A549 (cell line): ENCODE data around the gene ASPG.

Experiments
- CHD4 ChIP-seq: fragments of 200-600 bp; sonication (generic); IDR thresholded peaks from 2 replicates; pipeline ENCODE4 v1.6.1; 2016; ENCODE audit warnings: antibody characterized with exemption, mild to moderate bottlenecking, borderline replicate concordance
- CTCF ChIP-seq: fragments of >200 bp; sonication (Bioruptor Twin); formaldehyde crosslinking; IDR thresholded peaks from 3 replicates; pipeline ENCODE4 v1.5.1; 2016
- EHF ChIP-seq: fragments of 250-450 bp; sonication (Bioruptor Pico); IDR thresholded peaks from 2 replicates; pipeline ENCODE4 v1.5.0; 2020; ENCODE audit warnings: mild to moderate bottlenecking
- HDAC2 ChIP-seq: fragments of 200-600 bp; sonication (generic); IDR thresholded peaks from 2 replicates; pipeline ENCODE4 v1.6.1; 2016
- HMGXB4 ChIP-seq: fragments of 250-450 bp; sonication (Bioruptor Pico); IDR thresholded peaks from 2 replicates; pipeline ENCODE4 v1.5.0; 2021; ENCODE audit warnings: mild to moderate bottlenecking, moderate library complexity, borderline replicate concordance
- MAFK ChIP-seq: fragments of 450-650 bp; IDR thresholded peaks from 2 replicates; pipeline ENCODE4 v1.6.1; 2014; ENCODE audit not compliant: partially characterized antibody
- MYC ChIP-seq: IDR thresholded peaks from 2 replicates; pipeline ENCODE4 v1.6.1; 2012; ENCODE audit warnings: mild to moderate bottlenecking, inconsistent platforms, low read length, improper control_type of control experiment, borderline replicate concordance
- POLR2A ChIP-seq: IDR thresholded peaks from 2 replicates; pipeline ENCODE4 v1.6.1; 2012; ENCODE audit warnings: mild to moderate bottlenecking, low read length

- no peak for TF ChIP-seq EHF (CRISPR knock-in tag)
- TF ChIP-seq POLR2A = no peak
- no peak for TF ChIP-seq MAFK
- no peak for TF ChIP-seq HMGXB4 (CRISPR knock-in tag)
- TF ChIP-seq CTCF = no peak
- no peak for TF ChIP-seq HDAC2
- no peak for TF ChIP-seq MYC
- no peak for TF ChIP-seq CHD4
Measured at GRCh38 chr14:104158827-104159798, 73.6 kb downstream of the ASPG start.
